SW480 (cell line): ENCODE results near the gene MID2.
A peak's percentile ranks its signal among the peaks of the same experiment; 100 is the strongest.
"Not testable (repeated sequence)": the region's sequence is repeated elsewhere in the genome, so short reads cannot be mapped to it uniquely, and the experiment has no call there.

ENCODE experiments used
- DNase-seq: peaks from one replicate; pipeline ENCODE4 v3.0.0-alpha.2; 2016; ENCODE audit warnings: low spot score

The MID2 gene

DNA sequence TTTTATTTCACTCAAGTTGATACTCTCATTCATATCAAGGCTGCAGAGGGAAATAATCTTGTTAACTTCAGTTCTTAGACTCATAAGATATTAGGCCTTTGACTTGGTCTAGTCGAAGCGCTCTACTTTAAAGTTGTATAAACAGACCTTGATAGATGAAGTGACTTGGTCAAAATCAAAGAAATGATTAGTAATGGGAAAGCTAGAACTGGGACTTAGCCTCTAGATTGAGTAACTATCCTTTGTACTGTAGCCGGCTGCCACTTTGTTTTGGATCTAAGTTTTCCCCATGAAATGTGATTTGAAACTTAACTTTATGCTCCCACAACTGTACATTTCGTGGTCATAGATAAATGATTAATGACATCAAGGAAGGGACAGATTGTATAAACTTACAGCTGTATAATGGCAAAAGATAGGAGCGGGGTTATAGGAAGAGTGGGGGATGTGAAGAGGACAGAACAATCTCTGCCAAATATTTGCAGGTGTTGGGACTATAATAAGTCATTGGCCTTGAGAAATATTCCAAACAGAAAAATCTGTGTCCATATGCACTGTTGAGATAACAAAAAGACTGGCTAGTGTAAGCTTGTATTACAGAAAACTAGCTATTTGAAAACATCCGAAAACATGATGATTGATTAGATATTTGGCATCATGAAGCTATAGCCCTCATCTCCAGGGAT lies 17.2 kb downstream of the MID2 start:
- no peak for DNase-seq

- DNase-seq, result no peak
Measured at GRCh38 chrX:107845625-107846024, 20.0 kb downstream of the MID2 start.

DNA sequence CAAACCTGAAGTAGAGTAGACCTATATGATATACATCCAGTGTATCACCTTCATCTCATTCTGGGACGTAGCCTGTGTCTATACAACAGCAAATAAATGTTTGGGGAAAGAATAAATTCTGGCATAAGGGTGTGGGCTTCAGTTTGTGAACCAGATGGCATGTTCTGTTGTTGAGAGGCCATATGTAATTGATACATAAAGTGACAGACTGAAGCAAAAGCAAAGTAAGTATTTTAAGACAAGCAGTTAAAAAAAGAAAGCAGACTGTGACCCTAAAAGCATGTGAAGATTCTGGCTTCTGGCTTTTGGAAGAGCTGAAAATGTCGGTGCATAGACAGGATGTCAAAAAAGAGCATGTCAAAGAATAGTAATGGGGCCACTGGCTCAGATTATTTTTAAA lies 22.9 kb downstream of the MID2 start:
- no peak for DNase-seq

- DNase-seq, result no peak
Measured at GRCh38 chrX:107849747-107850421, 24.2 kb downstream of the MID2 start.

DNA sequence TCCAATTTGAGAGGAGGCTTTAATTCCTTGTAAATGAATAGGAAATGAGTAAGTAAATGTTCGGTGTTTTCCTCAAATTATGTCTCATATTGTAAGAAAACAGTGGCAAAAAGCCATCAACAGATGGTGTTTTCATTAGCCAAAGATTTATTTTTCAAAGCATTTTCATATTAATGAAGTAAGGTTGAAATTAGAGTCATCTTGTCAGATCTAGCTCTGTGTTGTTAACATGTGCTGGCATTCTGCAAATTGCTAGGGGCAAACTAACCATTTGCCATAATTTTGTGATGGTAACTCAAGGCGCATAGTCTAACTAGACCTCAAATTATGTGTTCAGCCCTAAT lies 24.7 kb downstream of the MID2 start:
- DNase-seq, result no peak

GRCh38 chrX:107851215-107851614 lies 25.5 kb downstream of the MID2 start:
- no peak for DNase-seq

- DNase-seq, result not testable (repeated sequence)
Measured at GRCh38 chrX:107851665-107852064, 26.0 kb downstream of the MID2 start.

- DNase-seq, result no peak
Measured at GRCh38 chrX:107856289-107856688, 30.6 kb downstream of the MID2 start.

- not testable (repeated sequence) for DNase-seq
Measured at GRCh38 chrX:107857041-107857440, 31.4 kb downstream of the MID2 start.

DNA sequence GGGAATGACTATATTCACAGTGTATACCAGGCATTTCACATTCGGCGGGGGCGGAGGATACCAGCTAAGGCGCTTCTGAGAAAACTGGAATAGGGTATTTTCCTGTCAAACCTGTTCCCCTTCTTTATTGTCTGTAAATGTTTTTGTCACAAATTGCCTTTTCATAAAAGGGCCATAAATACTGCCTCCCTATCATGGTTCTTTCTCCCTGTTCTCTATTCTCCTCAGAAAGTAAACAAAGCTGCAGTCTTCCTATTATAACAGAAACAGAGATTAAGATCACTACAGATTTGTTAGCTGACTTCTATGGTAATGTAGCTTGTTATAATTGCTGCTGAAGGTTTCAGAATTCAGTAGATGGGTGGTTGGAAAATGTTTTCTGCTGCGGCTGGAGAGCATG lies 32.2 kb downstream of the MID2 start:
- DNase-seq, result no peak

- DNase-seq, result no peak
Measured at GRCh38 chrX:107861056-107861455, 35.4 kb downstream of the MID2 start.

DNA sequence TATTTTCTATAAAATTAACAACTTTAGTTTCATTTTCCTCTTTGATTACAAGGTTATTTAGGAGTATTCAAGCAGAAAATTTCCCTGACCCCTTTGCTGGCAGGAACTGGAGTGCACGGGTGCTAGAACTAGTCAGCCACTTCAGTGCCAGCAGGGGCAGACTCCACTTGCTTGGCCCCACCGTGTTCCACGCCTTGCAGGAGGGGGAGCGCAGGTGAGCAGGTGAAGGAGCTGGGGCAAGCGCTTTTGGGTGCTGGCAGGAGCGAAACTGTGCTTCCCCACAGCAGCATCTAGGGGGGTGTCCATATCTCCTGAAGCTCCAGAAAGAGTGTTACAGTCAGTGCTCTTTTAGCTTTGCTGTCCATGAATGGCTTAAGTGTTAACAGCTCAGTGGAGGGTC lies 45.5 kb downstream of the MID2 start:
- no peak for DNase-seq

DNA sequence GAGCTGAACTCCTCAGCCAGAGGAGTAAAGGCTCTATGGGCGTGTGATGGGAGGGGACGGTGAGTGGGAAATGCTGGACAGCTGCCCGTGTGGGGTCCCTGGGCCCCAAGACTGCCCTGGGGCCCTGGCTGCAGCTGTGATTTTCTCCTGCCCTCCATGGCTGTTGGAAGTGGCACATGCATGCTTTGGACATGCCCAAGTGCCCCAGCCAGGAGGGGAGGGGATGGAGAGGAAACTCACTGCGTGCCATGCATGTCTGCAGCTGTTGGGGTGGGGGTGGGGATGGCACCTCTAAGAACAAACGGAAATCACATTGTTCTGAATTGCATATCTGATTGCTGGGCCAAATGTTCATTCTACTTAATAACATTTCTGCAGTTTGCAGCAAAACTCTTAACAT lies 52.4 kb downstream of the MID2 start:
- DNase-seq, result no peak

- DNase-seq, result no peak
Measured at GRCh38 chrX:107880054-107880610, 54.5 kb downstream of the MID2 start.

DNA sequence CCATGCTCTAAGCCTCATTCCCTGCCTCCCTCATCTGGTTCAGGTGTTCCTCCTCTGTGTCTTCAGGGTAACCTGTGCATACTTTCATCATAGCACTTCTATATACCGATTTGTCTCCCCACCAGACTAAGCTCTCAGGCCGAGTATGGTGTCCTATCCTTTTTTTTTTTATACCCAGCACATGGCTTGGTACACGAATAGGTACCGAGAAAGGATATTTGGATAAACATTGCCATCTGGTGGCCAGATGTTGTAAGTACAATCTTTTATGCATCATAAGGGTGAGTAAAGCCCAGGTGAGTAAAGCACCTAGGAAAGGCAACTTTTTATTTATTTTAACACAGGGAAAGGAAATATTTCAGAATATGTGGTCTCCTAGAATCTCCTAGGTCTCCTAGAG lies 68.4 kb downstream of the MID2 start:
- DNase-seq, result peak; percentile 43

DNA sequence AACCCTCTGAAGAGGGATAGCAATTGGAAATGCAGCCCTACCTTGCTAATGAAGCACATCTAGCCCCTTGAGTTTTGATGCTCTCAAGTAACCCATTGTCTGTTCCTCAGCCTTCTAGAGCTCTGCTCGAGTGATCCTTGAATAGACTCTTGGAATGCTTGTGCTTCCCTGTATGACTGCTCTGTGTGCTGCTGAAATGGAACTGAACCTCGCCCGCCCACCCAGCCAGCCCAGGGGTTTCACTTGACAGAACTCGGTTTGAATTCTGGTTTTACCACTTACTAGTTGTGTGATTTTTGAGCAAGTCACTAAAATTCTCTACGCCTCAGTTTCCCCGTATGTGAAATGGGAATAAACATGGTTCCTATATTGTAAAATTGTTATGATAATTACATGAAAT lies 77.1 kb downstream of the MID2 start:
- no peak for DNase-seq

DNA sequence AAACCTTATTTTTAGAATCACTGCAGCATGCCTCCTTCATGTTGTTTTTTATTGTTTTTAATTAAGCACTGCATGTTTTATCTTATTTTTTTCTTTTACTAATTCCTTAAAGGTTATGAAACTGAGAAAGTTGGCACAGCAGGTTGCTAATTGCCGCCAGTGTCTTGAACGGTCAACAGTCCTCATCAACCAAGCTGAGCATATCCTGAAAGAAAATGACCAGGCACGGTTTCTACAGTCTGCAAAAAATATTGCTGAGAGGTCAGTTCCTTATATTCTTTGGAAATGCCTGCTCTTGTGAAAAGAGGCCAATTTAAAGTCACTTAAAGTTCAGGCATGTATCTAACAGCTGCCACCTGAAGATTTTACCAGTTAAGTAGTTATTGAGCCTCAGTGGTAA lies 79.7 kb downstream of the MID2 start:
- DNase-seq, result no peak

DNA sequence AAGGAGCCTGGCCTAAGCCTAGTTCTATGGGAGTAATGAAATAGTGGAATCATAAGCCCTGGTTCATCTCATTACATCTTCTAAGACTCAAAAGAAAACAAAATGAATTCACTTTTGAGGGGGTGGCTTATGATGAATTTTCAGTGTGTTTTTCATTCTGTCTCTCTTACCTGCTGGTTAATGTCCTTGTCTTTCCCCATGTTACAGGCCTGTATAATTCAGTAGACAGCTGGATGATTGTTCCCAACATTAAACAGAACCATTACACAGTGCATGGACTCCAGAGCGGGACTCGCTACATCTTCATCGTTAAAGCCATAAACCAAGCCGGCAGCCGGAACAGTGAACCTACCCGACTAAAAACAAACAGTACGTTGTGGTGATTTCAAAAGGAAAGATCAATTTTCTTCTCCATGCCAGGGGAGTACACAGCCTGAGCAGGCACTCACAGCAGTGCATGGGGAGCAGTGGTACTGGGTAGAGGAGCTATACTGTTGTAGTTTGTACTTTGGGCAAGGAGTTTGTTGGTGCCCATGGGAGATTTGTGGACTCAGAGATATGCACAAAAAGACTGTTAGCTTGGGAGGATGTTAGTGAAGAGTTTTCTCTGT lies 98.6 kb downstream of the MID2 start:
- DNase-seq, result no peak

- DNase-seq, result no peak
Measured at GRCh38 chrX:107934262-107934661, 108.6 kb downstream of the MID2 start.

- no peak for DNase-seq
Measured at GRCh38 chrX:107935200-107935599, 109.5 kb downstream of the MID2 start.

GRCh38 chrX:107935664-107936433 lies 110.2 kb downstream of the MID2 start:
- DNase-seq, result no peak

DNA sequence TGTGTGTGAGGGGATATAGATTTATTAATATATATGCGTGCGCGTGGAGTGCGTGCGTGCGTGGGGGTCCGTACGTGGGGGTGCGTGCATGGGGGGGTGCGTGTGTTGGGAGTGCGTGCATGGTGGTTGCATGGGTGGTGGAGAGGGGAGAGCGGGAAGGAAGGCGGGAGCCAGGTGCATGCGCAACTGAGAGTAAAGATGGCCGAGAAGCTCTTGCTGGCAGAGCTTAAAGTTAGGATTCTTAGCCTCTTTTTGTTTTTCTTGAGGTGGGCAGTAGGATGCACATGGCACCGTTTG lies 110.7 kb downstream of the MID2 start:
- DNase-seq, result no peak

- peak; percentile 69 for DNase-seq
Measured at GRCh38 chrX:107940095-107940494, 114.4 kb downstream of the MID2 start.
